BJ (cell line): ENCODE measurements around the gene RAPGEF5. TPM values are rescaled to one million over a fixed set of nuclear protein-coding genes. Genes with fewer than 3 reads are reported as not detected.

ENCODE experiments used
- CTCF ChIA-PET: fragments of 350-600 bp; formaldehyde crosslinking; extraction: SDS; loops from one replicate; lab custom pipeline; 2021; ENCODE audit warnings: antibody characterized with exemption, inconsistent platforms; lab: Yijun Ruan, JAX
- POLR2A ChIA-PET: fragments of 300-600 bp; sonication (Branson Sonifier 250); formaldehyde crosslinking; extraction: SDS; loops from one replicate; lab custom pipeline; 2021; ENCODE audit warnings: antibody characterized with exemption; lab: Charles Lee
- DNase-seq: peaks from one replicate; pipeline ENCODE4 v3.0.0-alpha.2; 2011; ENCODE audit warnings: low read depth
- H3K27me3 ChIP-seq: 2 replicates; pipeline ENCODE4 v1.6.0; 2011; ENCODE audit warnings: low read length; ENCODE audit not compliant: control insufficient read depth, insufficient read depth
- H3K36me3 ChIP-seq: 2 replicates; pipeline ENCODE4 v1.5.1; 2011; ENCODE audit warnings: low read length; ENCODE audit not compliant: control insufficient read depth, insufficient read depth
- H3K4me3 ChIP-seq: 2 replicates; pipeline ENCODE4 v1.5.1; 2011; ENCODE audit warnings: low read depth, mild to moderate bottlenecking, control low read depth, low read length
- CTCF ChIP-seq: IDR thresholded peaks from 2 replicates; pipeline ENCODE4 v1.5.1; 2011; ENCODE audit warnings: low read depth, mild to moderate bottlenecking, control low read depth, inconsistent platforms, low read length, moderate library complexity; ENCODE audit not compliant: insufficient read depth
- polyA plus RNA-seq: library from polyadenylated mRNA; depleted of rRNA; stranded (reverse); fragments of >200 nt; gene quantifications from 2 replicates; pipeline ENCODE4 v1.2.3, GENCODE V29; 2011

Gene RAPGEF5
- polyA plus RNA-seq, 1 experiment: not detected

DNA sequence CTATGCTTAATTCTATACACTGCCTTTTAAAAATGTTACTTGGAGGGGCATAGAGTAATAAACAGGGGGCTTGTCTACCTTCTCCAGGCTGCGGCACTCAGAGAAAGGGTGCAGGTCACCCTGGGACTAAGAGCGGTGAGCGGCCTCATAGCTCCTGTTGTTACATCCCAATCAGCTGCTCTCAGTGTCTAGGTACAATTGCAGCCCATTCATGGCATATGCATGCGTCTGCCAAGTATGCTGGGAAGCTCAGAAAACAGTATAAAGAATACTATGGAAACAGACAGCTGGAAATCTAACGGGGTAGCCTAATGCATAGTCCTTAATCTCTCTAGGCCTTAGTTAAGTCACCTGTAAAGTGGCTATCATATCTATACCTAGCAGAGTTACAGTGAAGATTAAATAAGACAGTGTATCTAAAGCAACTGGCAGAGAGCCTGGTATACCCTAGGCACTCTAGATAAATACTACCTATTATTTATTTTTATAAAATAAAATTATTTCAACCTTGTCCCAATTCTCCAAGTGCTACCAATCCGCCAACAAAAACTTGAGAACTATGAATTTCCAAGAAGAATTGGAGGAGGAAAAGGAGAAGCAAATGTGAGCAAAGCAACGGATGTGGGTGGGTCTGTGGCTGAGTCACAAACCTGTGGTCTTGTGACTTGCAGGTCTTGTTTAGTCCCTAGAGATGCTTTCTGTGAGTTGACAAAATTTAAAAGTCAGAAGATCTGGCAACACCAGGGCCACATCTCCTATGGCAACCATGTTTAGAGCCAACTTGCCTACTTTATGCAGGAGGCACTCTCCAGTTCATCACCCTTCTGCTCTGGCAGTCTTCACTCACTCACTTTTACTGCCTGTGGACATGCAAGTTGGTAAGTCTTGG is 183.0 kb downstream of the RAPGEF5 start:
- TF ChIP-seq CTCF: no peak
- CTCF ChIA-PET: interaction anchor here (1.2 kb wide), 1 partner anchor 15 kb away, joined by 3 read pairs; no protein-coding TSS in a partner anchor
- no peaks in the 10 kb centered on the region for H3K27me3 ChIP-seq
- H3K4me3 ChIP-seq: no peak overlapping the region
- POLR2A ChIA-PET: no interaction called here
- no peak for DNase-seq
- no peaks in the 10 kb centered on the region for H3K36me3 ChIP-seq

GRCh38 chr7:22168129-22168634 is 188.8 kb downstream of the RAPGEF5 start:
- Histone ChIP-seq H3K4me3 (no peak overlapping the region), H3K36me3 (no peaks in the 10 kb centered on the region), H3K27me3 (no peaks in the 10 kb centered on the region)
- no peak for DNase-seq
- ChIA-PET POLR2A (no interaction called here), CTCF (interaction anchor here (0.7 kb wide), 1 partner anchor 8 kb away, joined by 3 read pairs; no protein-coding TSS in a partner anchor)
- TF ChIP-seq CTCF: no peak

DNA sequence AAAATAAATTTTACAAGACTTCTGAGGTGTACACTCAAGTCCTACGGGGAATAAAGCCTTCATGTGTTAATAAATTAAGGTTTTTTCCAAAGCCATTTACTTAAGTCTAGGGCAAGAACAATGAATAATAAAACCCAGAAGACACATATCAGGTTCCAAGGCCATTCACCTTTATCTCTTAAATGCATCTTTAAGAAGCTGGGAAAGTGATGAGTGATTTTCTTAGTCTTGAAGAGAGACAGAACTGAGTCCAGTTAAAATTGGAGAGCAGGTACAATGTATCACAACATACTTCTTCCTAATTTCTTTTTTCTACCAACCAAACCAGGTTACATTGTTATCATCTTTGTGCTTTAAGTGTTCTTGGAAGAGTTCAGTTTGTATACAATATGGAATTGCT is 189.5 kb downstream of the RAPGEF5 start:
- ChIA-PET POLR2A (no interaction called here), CTCF (no interaction called here)
- H3K36me3 ChIP-seq: no peaks in the 10 kb centered on the region
- H3K4me3 ChIP-seq: no peak overlapping the region
- DNase-seq: no peak
- TF ChIP-seq CTCF: no peak
- no peaks in the 10 kb centered on the region for H3K27me3 ChIP-seq

DNA sequence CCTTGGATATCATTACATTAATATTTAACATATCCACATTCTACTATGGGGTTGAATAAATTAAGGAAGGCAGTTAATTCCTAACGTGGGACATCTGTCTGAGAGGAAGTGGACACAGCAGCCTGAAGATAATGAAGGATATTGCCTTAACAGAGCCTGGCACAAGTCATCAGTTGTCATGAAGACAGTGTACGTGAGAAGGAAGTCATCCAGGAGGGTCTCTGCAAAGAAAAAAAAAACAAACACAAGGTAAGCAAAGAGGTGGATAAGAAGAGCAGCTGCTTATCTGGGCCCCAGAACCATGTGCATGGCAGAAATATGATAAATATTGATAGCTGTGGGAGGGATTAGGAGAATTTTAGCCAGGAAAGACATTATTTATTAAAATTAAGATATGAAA is 190.0 kb downstream of the RAPGEF5 start:
- CTCF ChIA-PET: no interaction called here
- POLR2A ChIA-PET: no interaction called here
- no peak for TF ChIP-seq CTCF
- no peak for DNase-seq
- no peaks in the 10 kb centered on the region for H3K27me3 ChIP-seq
- H3K36me3 ChIP-seq: no peaks in the 10 kb centered on the region
- no peak overlapping the region for H3K4me3 ChIP-seq

DNA sequence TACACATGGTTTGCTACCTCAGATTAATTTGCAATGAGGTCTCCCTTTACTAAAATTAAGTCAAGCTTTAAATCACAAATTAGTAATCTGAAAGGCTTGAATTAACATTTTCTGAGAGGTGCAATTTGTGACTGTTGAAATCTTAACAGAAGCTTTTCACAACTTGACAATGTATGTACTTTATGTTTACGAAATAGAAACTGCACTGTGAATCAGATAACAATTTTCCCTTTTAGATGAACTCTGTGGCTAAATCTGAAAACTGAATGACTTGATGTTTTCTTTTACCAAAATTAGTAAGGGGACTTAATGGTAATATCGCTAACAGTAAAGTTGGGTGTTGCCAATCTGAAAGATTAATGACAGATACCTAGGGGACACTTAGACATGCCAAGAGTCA is 197.6 kb downstream of the RAPGEF5 start:
- CTCF ChIA-PET: interaction anchor here (0.7 to 1.7 kb wide), 3 partner anchors 9 to 19 kb away, joined by 3 to 4 read pairs (median 3); no protein-coding TSS in a partner anchor
- H3K27me3 ChIP-seq: no peaks in the 10 kb centered on the region

More for the DNA sequence above, 197.6 kb downstream of the RAPGEF5 start:
- no peak for DNase-seq
- H3K36me3 ChIP-seq: no peaks in the 10 kb centered on the region
- no peak for TF ChIP-seq CTCF
- H3K4me3 ChIP-seq: no peak overlapping the region
- POLR2A ChIA-PET: no interaction called here
